HS-5 (cell line): Measurements from ENCODE around the gene PCNT.
A peak's percentile ranks its signal among the peaks of the same experiment; 100 is the strongest.

ENCODE experiments used
- DNase-seq: peaks from one replicate; pipeline ENCODE4 v3.0.0-alpha.2; 2012; ENCODE audit warnings: low read depth

The PCNT gene, protein sequence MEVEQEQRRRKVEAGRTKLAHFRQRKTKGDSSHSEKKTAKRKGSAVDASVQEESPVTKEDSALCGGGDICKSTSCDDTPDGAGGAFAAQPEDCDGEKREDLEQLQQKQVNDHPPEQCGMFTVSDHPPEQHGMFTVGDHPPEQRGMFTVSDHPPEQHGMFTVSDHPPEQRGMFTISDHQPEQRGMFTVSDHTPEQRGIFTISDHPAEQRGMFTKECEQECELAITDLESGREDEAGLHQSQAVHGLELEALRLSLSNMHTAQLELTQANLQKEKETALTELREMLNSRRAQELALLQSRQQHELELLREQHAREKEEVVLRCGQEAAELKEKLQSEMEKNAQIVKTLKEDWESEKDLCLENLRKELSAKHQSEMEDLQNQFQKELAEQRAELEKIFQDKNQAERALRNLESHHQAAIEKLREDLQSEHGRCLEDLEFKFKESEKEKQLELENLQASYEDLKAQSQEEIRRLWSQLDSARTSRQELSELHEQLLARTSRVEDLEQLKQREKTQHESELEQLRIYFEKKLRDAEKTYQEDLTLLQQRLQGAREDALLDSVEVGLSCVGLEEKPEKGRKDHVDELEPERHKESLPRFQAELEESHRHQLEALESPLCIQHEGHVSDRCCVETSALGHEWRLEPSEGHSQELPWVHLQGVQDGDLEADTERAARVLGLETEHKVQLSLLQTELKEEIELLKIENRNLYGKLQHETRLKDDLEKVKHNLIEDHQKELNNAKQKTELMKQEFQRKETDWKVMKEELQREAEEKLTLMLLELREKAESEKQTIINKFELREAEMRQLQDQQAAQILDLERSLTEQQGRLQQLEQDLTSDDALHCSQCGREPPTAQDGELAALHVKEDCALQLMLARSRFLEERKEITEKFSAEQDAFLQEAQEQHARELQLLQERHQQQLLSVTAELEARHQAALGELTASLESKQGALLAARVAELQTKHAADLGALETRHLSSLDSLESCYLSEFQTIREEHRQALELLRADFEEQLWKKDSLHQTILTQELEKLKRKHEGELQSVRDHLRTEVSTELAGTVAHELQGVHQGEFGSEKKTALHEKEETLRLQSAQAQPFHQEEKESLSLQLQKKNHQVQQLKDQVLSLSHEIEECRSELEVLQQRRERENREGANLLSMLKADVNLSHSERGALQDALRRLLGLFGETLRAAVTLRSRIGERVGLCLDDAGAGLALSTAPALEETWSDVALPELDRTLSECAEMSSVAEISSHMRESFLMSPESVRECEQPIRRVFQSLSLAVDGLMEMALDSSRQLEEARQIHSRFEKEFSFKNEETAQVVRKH (N-terminal part only)

DNA sequence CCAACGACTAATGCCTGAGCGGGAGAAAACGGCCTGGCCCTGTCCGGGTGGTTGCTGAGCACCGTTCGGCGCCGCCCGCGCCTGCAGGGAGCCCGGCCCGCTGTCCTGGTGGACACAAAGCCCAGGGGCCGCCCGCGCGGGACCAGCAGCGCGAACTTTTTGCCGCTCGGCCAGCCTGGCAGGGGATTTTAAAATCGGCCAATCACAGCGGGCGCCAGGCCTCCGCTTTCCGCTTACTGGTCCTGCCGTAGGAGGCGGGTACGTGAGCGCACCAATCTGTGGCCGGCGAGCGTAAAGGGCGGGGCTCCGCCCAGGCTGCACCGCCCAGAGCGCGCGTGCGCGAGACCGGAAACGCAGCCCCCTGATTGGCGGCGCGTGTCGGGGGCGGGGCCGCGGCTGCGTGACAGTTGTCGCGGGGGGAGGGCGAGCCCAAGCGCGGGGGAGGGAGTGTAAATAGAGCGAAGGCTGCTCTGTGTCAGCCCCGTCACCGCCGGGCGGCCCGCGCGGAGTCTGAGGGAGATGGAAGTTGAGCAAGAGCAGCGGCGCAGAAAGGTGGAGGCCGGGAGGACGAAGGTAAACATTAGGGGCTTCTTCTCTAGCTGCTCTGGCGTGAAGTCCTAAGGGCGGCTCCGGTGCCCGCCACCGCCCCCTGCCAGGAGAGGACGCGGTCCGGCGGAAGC lies at the start of gene PCNT, which contains the start of gene C21orf58:
Gene PCNT, plus strand, starts transcription at position 447 of the 680 bp plus-strand sequence. Its CDS starts 73 bp downstream, at position 520.
Gene C21orf58, minus strand, starts transcription at position 161 of the 680 bp plus-strand sequence. CDS start 1,132 bp downstream, outside the sequence.
- peak; percentile 82 for DNase-seq

DNA sequence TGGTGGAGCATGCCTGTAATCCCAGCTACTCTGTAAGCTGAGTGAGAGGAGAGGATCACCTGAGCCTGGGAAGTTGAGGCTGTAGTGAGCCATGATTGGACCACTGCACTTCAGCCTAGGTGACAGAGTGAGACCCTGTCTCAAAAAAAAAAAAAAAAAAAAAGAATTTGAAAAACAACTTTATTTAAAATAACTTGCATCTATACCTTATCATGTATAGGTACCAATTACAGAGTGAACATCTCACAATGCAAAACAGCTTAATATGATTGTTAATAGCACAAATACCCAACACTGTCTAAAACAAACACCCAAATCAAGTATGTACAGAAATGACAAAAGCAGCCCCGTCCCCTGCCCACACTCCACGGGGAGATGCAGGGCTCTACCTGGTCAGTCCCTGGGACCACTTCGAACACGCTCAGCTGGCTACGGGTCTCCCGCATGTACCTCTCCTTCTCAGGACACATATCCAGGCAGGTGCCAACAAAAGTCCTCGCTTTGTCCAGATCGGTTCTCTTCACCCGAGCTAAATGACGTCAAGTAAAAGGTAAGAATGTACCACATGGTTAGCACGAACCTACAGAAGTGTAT lies 49.1 kb upstream of the PCNT start:
- DNase-seq = no peak

DNA sequence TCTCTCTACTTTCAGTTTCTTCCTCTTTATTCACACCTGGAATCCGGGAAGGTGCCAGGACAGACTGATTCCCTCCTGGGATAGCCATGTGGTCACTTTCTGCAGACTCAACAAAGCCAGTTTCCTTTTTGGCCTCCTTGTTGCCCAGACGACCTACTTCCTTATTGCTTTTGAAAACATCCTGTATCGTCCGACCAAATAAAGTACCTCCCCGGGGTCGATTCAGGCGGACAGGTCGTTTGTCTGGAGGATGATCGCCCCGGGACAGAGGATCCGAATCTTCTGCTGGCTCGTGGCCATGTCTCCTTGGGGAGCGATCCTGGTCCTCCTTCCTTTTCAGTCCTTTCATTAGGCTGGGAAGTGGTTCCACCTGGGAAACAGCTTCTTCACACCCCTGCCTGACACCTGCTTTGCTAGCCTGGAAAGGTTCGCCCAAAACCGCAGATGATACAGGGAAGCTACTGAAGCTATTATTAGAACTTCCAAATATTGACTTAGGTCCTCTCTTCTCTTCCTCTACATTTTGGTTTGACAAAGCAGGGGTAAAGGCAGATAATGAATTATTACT lies 39.8 kb upstream of the PCNT start:
- DNase-seq = no peak

DNA sequence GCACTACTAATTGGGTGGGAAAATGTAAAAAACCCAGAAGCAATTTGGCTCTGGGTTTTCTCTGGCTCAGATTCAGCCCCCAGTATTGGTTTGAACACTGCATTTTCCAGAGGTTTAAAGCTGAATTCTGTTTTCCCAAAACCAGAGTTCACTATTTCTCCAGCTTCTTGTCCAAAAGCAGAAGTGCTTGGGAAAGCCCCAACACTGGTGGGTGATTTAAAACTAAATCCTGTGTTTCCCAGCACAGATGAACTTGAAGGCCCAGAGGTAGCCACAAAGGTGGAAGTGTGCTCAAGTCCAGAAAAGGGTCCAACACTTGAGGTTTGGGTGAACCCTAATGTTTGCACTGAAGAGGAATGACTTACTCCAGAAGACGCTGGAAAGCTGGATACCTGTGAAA lies 39.2 kb upstream of the PCNT start:
- no peak for DNase-seq

DNA sequence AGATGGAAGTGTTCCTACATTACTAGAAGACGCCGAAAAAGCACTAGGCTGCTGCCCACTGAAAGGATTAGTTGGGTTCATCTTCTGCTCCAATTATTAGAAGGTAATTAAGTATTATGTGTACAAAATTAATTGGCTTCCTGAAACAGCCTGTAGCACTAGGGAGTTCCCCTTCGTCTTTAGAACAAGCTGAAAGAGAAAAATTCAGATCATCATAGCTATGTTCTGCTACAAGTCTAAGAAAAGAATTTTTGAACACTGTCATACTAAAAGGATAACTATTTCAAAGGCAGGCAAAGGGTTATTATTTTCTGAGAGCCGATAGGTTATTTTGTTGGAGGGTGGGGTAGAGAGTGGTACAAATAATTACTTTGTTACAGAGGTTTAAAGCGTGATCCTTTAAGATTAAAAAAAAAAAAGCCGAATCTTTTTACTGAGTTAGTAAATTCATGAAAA lies 38.7 kb upstream of the PCNT start, which contains the start of gene MCM3AP:
Gene MCM3AP, minus strand, starts transcription at position 406 of the 456 bp plus-strand sequence. Its CDS starts 325 bp downstream, at position 81.
- no peak for DNase-seq

DNA sequence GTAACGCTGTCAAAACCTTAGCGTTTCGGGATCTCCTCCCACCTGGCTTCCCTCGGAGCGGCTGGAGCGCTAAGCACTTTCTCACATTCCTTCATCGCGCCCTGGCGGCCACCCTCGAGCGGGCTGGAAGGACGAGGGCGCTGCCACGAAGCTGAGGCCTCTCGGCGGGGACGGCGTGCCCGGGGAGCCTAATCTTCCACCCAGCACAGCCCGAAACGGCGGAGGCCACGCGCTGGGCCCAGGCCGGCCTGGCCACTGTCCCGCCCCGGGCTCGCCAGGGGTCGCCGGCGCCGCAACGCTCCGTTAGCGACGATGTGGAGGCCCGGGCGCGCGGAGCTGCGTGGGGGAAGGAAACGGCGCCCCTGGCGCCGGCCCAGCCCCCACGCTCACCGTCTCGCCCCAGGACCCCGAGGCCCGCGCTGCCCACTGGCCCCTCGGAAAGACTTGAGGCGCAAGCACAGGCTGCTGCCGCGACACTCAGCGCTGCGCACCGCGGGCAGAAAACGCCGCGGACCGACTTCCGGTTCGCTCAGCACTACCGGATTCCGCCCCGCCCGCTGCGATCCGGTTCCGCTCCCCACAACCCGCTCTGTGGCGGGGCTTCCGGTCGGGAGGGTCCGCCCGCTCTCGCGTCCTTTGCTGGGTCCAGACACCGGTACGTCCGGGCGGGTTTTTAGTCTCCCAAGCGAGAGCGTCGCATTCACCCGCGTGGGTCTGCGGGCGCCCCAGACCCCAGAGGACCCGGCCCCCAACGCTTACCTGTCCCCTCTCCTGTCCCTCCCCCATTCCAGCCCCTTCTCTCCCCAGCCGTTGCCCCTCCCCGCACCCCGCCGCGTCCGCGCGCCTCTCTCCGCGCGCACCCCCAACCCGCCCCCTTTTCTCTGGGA lies 38.0 kb upstream of the PCNT start, which contains the start of gene YBEY:
Gene YBEY, plus strand, starts transcription at position 582 of the 887 bp plus-strand sequence. CDS start 572 bp downstream, outside the sequence.
- DNase-seq = peak; percentile 50

DNA sequence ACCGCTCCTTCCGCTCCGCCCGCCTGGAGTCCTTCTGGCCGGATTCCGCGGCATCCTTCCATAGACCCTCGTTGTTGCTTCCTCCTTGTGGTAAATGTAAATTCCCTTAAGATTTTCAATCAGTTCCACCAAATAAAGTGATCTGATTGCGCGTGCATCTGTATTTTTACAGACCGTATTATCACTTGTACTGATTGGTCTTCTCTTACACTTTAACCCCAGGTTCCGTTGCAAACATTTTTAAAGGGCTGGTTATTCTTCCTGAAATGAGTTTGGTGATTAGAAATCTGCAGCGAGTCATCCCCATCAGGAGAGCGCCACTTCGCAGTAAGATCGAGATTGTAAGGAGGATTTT lies 37.3 kb upstream of the PCNT start:
- no peak for DNase-seq

DNA sequence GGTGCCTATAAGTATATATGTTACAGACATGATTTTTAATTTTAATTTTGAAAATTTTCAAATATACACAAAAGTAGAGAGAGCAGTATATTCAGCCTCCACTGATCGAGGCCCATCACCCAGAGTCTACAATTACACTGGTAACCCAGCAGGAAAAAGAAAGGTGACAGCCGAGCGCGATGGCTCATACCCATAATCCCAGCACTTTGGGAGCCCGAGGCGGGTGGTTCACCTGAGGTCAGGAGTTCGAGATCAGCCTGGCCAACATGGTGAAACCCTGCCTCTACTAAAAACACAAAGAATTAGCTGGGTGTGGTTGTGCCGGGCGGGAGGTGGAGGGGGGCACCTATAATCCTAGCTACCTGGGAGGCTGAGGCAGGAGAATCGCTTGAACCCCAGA lies 36.4 kb upstream of the PCNT start:
- no peak for DNase-seq

DNA sequence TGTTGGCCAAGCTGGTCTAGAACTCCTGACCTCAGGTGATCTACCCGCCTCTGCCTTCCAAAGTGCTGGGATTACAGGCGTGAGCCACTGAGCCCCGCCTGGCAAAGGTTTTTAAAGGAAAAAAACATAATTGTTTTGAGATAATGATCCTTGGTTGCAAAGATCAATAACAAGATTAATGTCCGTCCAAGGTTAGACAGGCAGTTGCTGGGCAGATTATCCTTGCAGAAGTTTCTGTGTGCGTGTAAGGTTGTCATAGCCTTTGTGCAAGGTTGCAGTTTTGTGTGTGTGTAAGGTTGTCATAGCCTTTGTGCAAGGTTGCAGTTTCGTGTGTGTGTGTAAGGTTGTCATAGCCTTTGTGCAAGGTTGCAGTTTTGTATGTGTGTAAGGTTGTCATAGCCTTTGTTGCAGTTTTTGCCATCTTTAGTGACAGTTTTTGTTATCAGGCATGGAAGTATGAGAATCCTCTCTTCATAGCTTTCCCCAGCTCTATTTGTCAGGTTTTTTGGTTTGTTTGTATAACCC lies 34.2 kb upstream of the PCNT start:
- no peak for DNase-seq

DNA sequence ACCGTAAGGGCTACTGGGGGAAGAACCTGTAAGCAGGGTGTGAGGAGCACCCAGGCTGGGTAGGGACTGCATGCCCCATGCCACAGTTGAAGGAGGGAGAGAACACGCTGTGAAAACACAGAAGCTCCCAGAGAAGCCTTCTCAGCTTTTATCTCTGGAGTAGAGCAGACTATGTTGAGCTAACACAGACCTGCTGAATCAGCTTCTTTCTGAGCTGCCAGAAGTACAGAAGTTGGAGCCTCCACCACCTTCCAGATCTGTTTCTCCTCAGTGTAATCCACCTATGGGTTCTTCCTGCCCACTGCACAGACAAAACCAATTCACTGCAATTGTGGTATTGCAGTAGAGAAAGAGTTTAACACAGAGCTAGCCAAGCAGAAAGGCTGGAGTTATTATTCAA lies 32.4 kb upstream of the PCNT start:
- DNase-seq = no peak

DNA sequence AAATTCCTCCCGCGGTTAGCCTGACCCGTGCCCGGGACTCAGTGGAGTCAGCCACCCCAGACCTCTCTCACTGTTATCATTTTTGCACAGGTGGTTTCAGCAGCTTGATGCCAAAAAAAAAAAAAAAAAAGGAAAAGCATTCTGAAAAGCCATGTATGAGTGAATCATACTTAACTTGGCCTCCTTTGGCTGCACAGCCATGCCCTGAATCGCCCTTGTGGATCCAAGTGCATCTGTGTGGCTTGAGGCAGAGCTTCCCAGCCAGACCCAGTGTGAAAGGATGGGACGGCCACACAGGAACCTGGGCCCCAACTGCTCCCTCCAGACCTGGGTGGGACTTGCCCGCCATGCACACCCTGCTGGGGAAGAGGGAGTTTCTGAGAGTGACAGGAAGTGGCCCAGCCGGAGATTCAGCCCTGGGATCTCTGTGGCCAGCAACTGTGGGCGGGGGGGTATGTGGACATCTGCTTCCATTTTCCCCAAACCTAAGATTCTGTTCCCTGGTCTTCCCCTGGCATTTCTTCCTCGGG lies 29.2 kb upstream of the PCNT start:
- no peak for DNase-seq

DNA sequence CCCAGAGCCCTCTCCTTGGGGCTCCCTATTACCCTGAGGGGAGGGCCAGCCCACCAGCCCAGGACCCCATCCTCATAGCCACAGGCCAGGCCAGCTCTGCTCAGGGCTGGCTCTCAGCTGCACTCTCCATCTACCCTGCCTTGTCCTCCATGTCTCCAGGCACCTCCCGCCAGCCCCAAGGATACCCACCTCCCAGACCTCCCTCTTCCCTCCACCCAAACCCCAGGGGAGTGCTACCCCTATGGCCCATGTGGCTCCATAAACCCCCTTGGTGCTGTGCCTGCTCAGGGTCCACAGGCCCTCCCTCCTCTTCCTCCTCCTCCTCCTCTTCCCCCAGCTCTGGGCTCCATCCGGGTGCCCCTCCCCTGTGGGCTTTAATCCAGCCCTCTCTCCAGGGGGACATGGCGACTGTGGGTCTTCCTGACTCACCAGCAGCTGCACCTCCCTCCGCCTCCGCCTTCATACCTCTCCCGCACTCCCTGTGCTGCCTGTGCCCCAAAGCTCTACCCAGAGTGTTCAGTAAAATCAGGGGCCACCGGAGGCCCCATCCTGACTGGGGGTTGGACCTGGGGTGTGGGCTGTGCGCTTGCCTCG lies 28.7 kb upstream of the PCNT start:
- no peak for DNase-seq

DNA sequence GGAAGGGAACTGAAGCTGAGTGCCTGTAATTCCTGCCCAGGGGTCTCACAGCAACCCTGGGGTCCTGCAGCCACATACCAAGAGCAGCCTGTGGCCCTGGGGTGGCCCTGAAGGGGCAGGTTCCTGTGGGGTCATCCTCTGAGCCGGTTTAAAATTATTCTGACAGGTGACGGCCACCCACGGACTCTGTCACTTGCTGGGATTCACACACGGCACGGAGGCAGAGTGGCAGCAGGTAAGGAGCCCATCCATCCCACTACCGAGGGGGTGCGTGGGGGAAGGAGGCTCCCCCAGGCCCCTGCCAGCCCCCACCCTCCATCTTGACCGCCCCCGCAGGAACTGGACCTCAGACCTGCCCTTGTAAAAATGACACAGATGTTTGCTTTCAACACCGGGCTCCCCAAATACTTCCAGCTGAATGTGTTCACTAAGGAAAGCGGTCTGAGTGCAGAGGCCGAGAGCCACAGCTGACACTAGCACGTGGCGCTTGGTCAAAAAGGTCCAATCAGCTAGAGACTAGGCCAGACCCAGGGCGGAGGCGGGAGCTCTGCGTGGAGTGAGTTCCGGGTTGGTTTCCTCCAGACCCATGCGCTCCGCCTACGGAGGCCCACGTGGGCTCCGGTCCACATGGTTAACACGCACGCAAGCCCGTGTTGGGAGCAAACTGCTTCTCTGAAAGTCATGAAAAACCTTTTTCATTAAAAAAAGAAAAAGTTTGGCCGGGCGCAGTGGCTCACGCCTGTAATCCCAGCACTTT lies 27.8 kb upstream of the PCNT start:
- DNase-seq = no peak

DNA sequence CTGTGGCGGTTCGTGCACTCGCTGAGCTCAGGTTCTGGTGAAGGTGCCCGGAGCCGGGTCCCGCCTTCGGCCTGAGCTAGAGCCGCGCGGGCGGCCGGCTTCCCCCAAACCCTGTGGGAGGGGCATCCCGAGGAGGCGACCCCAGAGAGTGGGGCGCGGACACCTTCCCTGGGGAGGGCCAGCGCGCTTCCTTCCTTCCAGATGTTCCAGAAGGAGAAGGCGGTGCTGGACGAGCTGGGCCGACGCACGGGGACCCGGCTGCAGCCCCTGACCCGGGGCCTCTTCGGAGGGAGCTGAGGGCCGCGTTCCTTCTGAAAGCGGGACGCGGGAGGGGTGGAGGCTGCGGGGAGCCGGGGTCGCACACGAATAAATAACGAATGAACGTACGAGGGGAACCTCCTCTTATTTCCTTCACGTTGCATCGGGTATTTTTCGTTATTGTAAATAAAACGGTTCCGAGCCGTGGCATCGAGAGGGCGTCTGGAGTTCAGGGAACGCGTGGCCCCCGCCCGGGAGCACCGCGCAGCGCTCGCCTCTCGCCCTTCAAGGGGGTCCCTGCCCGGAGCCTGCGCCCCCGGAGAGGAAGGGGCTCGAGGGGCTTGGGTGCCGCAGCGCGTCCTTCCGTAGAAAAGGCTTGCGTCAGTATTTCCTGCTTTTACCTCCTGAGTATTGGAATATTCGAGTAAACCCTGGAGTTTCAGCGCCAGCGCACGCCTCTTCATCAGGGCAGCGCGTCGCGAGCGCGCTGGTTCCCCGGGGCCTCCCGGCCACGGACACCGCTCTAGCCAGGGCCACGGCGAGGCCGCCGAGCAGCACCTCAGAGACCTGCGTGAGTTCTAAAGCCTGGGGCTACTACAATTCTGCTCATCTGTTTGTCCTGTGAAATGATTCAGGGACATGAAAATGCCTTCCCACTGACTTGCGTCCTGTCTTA lies 26.4 kb upstream of the PCNT start:
- no peak for DNase-seq

DNA sequence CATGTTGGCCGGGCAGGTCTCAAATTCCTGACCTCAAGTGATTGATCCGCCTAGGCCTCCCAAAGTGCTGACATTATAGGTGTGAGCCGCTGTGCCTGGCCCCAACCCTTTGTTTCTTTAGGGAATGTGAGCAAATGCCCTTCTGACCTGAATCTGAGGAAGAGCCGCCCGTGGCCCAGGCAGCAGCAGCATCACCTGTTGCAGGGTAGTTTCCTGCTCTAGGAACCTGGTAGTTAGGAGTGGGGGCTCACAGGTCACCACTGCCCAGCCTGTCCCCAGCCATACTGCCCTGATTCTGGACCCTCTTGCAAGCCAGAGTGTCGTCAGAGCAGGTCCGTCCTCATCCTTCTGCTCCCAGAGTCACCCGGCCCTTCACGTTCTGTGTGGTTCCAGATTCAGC lies 24.8 kb upstream of the PCNT start:
- DNase-seq = no peak

DNA sequence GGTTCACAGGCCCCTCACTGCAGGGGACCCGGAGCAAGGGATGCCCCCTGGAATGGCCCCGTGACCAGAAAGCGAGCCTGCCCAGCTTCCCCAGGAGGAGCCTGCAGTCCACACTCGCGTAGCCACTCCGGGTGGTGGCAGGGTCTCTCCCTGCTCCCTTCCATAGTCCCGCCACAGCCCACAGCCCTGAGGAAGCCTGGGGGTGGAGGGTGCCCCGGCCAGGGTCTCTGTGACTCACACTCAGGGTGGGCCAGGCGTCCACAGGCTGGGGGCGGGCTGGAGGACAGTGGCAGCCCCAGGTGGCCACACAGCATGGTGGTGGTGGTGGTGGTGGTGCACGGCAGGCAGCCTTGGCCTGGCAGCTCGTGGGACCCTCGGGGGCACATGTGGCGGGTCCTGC lies 22.2 kb upstream of the PCNT start:
- DNase-seq = no peak

DNA sequence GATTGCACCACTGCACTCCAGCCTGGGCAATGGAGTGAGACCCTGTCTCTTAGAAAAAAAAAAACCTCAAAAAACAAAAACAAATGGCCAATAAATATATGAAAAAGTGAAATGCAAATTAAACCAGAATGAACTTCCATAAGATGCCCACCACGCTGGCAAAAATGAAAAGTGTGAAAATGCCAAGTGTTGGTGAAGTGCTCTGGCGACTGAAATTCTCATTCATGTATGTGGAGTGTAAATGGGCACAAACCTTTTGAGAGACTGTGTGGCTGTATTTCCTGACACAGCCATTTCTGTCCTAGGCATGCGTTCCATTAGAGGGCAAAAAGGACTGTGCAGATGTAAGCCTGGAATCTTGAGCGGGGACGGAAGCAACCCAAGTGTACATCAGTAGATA lies 19.5 kb upstream of the PCNT start:
- no peak for DNase-seq
